ENCODE data around the gene RREB1. TPM values are rescaled to one million over a fixed set of nuclear protein-coding genes. Genes with fewer than 3 reads are reported as not detected.

The RREB1 gene
- total and polyA plus RNA-seq, 2 of the 4 experiments (the other 2 are of a cell fraction) = 8.4 to 14.5 TPM

DNA sequence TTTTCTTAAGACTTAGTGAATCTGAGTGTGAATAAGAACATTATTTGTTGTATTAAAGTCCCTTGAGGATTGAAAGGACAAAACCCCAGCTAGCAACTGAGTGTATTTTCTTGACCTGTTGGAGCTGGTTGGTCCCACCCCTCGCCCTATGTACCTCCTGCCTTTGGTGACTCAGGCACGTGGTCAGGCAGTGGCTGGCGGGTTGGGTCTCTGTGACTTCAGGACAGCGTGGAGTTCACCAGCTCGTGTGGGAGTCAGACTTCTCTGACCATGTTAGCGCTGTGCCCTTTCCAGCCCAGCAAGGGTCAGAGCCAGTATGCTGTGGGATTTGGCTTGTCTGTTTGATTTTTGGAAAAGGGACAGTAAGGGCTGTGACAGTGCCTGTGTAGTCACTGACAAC is 111.5 kb downstream of the RREB1 start:
- Histone ChIP-seq H4K91ac (ENCODE audit: insufficient read depth, low read depth, low read length) (no peak overlapping the region), H2AK5ac (ENCODE audit: low read depth, low read length) (peak overlapping the region; percentile 30; the same call in 1 of the 2 replicates), H3K4ac (ENCODE audit: low read depth, low read length) (0 out of 2 replicates have a peak overlapping the region, but pooled peaks have one; percentile 4), H2AFZ (replicated peaks; ENCODE audit: low read length, poor library complexity) (peak overlapping the region; percentile 54), H2BK5ac (ENCODE audit: low read depth, low read length, poor library complexity, severe bottlenecking) (no peak overlapping the region), H3K4me2 (ENCODE audit: low read depth, low read length) (no peak overlapping the region), H4K5ac (ENCODE audit: low read depth, low read length) (no peak overlapping the region; the same call in 1 of the 2 replicates), H3K14ac (replicated peaks; ENCODE audit: low read depth, low read length) (no peak overlapping the region), H3K9me3 (ENCODE audit: control insufficient read depth, insufficient read depth, low read length) (no peaks in the 10 kb centered on the region), H2BK20ac (ENCODE audit: low read depth, low read length) (no peak overlapping the region), H3K9me1 (ENCODE audit: insufficient read depth, low read length) (peaks cover 22% of the 10 kb centered on the region), H3K56ac (ENCODE audit: extremely low read depth, insufficient read depth, low read length) (no peak overlapping the region), H4K8ac (ENCODE audit: low read depth in 2 of 2, low read length in 2 of 2) (no peak overlapping the region), H3K36me3 (ENCODE audit: control insufficient read depth, insufficient read depth, low read length) (peaks cover 27% of the 10 kb centered on the region), H2AK9ac (replicated peaks; ENCODE audit: low read depth, low read length, poor library complexity) (no peak overlapping the region), H3K18ac (ENCODE audit: low read depth, low read length) (no peak overlapping the region), H3K23ac (ENCODE audit: low read depth, low read length) (0 out of 2 replicates have a peak overlapping the region, but pooled peaks have one; percentile 1), H3K79me1 (ENCODE audit: low read depth in 1 of 2, low read length in 2 of 2) (peaks cover 35 to 65% of the 10 kb centered on the region in 2 experiments), H4K20me1 (ENCODE audit: insufficient read depth, low read length) (peaks cover 25% of the 10 kb centered on the region), H3K27ac (ENCODE audit: insufficient read depth, low read length) (no peak overlapping the region), H2BK120ac (ENCODE audit: low read depth, low read length) (no peak overlapping the region), H2BK15ac (ENCODE audit: low read depth, low read length) (no peak overlapping the region), H3K4me3 (ENCODE audit: insufficient read depth, low read depth, low read length) (no peak overlapping the region), H3K27me3 (ENCODE audit: control insufficient read depth, insufficient read depth, low read length) (no peaks in the 10 kb centered on the region), H3K4me1 (ENCODE audit: control insufficient read depth, insufficient read depth, low read length) (peaks cover 24% of the 10 kb centered on the region), H3K9ac (ENCODE audit: low read depth, low read length) (no peak overlapping the region)
- intact Hi-C loops (cut with micrococcal nuclease) = loop anchor here (5.0 kb wide), 1 partner anchor 112 kb away; the partner anchor contains the start of gene RREB1
- ChIA-PET CTCF (interaction anchor here (1.1 kb wide), 1 partner anchor 15 kb away, joined by 4 read pairs; no protein-coding TSS in a partner anchor), POLR2A (ENCODE audit: unreplicated experiment) (no interaction called here)
- DNase-seq (peak; percentile 52), ATAC-seq (ENCODE audit: low read depth) (peak; percentile 24; the same call in 1 of the 2 replicates)
- no CpG with 5 or more reads among the region's 6 CpGs for WGBS, 2 experiments (ENCODE audit: extremely low coverage in 2 of 2, insufficient read length in 1 of 2)
- no peak for TF ChIP-seq BHLHE40 (IDR thresholded peaks at IDR 0.05; ENCODE audit: low read depth, low read length)
- TF ChIP-seq, protein P1, sequence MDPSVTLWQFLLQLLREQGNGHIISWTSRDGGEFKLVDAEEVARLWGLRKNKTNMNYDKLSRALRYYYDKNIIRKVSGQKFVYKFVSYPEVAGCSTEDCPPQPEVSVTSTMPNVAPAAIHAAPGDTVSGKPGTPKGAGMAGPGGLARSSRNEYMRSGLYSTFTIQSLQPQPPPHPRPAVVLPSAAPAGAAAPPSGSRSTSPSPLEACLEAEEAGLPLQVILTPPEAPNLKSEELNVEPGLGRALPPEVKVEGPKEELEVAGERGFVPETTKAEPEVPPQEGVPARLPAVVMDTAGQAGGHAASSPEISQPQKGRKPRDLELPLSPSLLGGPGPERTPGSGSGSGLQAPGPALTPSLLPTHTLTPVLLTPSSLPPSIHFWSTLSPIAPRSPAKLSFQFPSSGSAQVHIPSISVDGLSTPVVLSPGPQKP (IDR thresholded peaks at IDR 0.05; ENCODE audit: borderline replicate concordance, low read depth, low read length) = no peak
- TF ChIP-seq, protein P2, sequence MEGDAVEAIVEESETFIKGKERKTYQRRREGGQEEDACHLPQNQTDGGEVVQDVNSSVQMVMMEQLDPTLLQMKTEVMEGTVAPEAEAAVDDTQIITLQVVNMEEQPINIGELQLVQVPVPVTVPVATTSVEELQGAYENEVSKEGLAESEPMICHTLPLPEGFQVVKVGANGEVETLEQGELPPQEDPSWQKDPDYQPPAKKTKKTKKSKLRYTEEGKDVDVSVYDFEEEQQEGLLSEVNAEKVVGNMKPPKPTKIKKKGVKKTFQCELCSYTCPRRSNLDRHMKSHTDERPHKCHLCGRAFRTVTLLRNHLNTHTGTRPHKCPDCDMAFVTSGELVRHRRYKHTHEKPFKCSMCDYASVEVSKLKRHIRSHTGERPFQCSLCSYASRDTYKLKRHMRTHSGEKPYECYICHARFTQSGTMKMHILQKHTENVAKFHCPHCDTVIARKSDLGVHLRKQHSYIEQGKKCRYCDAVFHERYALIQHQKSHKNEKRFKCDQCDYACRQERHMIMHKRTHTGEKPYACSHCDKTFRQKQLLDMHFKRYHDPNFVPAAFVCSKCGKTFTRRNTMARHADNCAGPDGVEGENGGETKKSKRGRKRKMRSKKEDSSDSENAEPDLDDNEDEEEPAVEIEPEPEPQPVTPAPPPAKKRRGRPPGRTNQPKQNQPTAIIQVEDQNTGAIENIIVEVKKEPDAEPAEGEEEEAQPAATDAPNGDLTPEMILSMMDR (conservative IDR thresholded peaks at IDR 0.05; ENCODE audit: low read depth, low read length) = no peak
- TF ChIP-seq, protein P3, sequence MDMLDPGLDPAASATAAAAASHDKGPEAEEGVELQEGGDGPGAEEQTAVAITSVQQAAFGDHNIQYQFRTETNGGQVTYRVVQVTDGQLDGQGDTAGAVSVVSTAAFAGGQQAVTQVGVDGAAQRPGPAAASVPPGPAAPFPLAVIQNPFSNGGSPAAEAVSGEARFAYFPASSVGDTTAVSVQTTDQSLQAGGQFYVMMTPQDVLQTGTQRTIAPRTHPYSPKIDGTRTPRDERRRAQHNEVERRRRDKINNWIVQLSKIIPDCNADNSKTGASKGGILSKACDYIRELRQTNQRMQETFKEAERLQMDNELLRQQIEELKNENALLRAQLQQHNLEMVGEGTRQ (IDR thresholded peaks at IDR 0.05; ENCODE audit: low read depth, low read length) = no peak
- TF ChIP-seq RAD21 (IDR thresholded peaks at IDR 0.05; ENCODE audit: low read length) = no peak
- TF ChIP-seq RFX5 (IDR thresholded peaks at IDR 0.05; ENCODE audit: low read depth, low read length) = no peak
- no peak for TF ChIP-seq CEBPB (IDR thresholded peaks at IDR 0.05; ENCODE audit: low read depth, low read length)
- TF ChIP-seq NFE2L2 (IDR thresholded peaks at IDR 0.05; ENCODE audit: low read depth, low read length) = no peak
- no peak for TF ChIP-seq POLR2A (IDR thresholded peaks at IDR 0.05; ENCODE audit: low read depth, low read length)
- no peak for TF ChIP-seq RCOR1 (IDR thresholded peaks at IDR 0.05; ENCODE audit: insufficient replicate concordance, low read length)
- no peak for TF ChIP-seq MXI1 (IDR thresholded peaks at IDR 0.05; ENCODE audit: borderline replicate concordance, low read depth, low read length)
- TF ChIP-seq SMC3 (IDR thresholded peaks at IDR 0.05; ENCODE audit: low read depth, low read length) = no peak
- TF ChIP-seq FOS (IDR thresholded peaks at IDR 0.05; ENCODE audit: low read depth, low read length) = no peak
- TF ChIP-seq MAZ (IDR thresholded peaks at IDR 0.05; ENCODE audit: borderline replicate concordance, low read depth, low read length) = no peak
- TF ChIP-seq CHD1 (IDR thresholded peaks at IDR 0.05; ENCODE audit: low read depth, low read length) = no peak
- no peak for TF ChIP-seq MAFK (IDR thresholded peaks at IDR 0.05; ENCODE audit: low read depth, low read length)
- dilution Hi-C loops (cut with HindIII; ENCODE audit: low sequenced_read_pairs, unreplicated experiment) = no loop called here
- in situ Hi-C loops (cut with MboI; ENCODE audit: low sequenced_read_pairs) = no loop called here
- no TSS peak for BruUV-seq (replicated peaks)
